DMS53 treated with DMSO at 0.1 percent for 48 hours (cell line): ENCODE results near the gene STEAP3.

ENCODE experiments used
- DNase-seq: peaks from one replicate; lab custom pipeline; 2025; ENCODE audit not compliant: unreplicated experiment; lab: John Stamatoyannopoulos, UW

STEAP3 gene

GRCh38 chr2:119245841-119246230 is 22.2 kb downstream of the STEAP3 start:
- DNase-seq, result no peak

GRCh38 chr2:119246884-119247843 is 23.5 kb downstream of the STEAP3 start:
- DNase-seq, result no peak

GRCh38 chr2:119247844-119248271 is 24.2 kb downstream of the STEAP3 start:
- no peak for DNase-seq

GRCh38 chr2:119248311-119248710 is 24.7 kb downstream of the STEAP3 start:
- DNase-seq, result no peak

GRCh38 chr2:119248751-119249150 is 25.1 kb downstream of the STEAP3 start:
- no peak for DNase-seq

GRCh38 chr2:119249311-119249710 is 25.7 kb downstream of the STEAP3 start:
- no peak for DNase-seq

GRCh38 chr2:119249855-119250717 is 26.5 kb downstream of the STEAP3 start:
- DNase-seq, result no peak

- no peak for DNase-seq
Measured at GRCh38 chr2:119250718-119251290, 27.2 kb downstream of the STEAP3 start.

- DNase-seq, result no peak
Measured at GRCh38 chr2:119251652-119252051, 28.0 kb downstream of the STEAP3 start.

- DNase-seq, result no peak
Measured at GRCh38 chr2:119252186-119253113, 28.8 kb downstream of the STEAP3 start.

GRCh38 chr2:119253114-119253702 is 29.6 kb downstream of the STEAP3 start:
- DNase-seq, result no peak

- DNase-seq, result no peak
Measured at GRCh38 chr2:119253760-119254600, 30.3 kb downstream of the STEAP3 start.

GRCh38 chr2:119254601-119255080 is 31.0 kb downstream of the STEAP3 start:
- no peak for DNase-seq

GRCh38 chr2:119255760-119256581 is 32.3 kb downstream of the STEAP3 start:
- DNase-seq, result no peak

- no peak for DNase-seq
Measured at GRCh38 chr2:119256582-119256921, 32.9 kb downstream of the STEAP3 start.

GRCh38 chr2:119257198-119257597 is 33.6 kb downstream of the STEAP3 start:
- no peak for DNase-seq

- no peak for DNase-seq
Measured at GRCh38 chr2:119259296-119259860, 35.7 kb downstream of the STEAP3 start.
